ENCODE data around the gene SDK1. TPM values are rescaled to one million over a fixed set of nuclear protein-coding genes. Genes with fewer than 3 reads are reported as not detected.

The SDK1 gene
- total and polyA plus RNA-seq, 4 donors, result 0.12 to 0.47 (median 0.36) TPM

DNA sequence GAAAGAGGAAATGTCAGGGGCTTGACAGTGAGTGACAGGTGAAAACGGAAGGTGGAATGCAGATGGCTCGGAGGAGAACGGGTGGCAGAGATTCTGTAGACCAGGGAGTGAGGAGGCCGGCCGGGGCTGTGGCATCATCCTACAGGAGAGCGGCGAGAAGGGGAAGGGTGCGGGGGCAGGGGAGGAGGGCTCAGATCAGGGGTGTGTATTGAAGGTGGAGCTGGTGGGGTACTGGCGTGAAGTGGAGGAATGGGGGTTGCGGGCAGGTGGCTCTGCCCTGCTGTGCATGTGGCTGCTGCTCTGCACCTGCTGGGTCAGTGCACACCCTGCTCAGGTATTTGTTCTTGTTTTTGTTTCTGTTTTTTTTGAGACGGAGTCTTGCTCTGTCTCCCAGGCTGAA is 910.2 kb downstream of the SDK1 start:
- no peak for DNase-seq (ENCODE audit: low spot score)
- no peak for TF ChIP-seq REST (IDR thresholded peaks at IDR 0.05)
- no peak for TF ChIP-seq ZBTB33 (IDR thresholded peaks at IDR 0.05)
- TF ChIP-seq RXRA (IDR thresholded peaks at IDR 0.05), result no peak
- no peak for TF ChIP-seq NR2F2 (IDR thresholded peaks at IDR 0.05)
- no peak for TF ChIP-seq FOXA1 (IDR thresholded peaks at IDR 0.05)
- TF ChIP-seq FOXA2 (IDR thresholded peaks at IDR 0.05), result no peak
- TF ChIP-seq JUND (IDR thresholded peaks at IDR 0.05), result no peak
- 92% methylated on average over 11 of the region's 11 CpGs for WGBS
- Histone ChIP-seq H3K27me3 (ENCODE audit: control insufficient read depth in 4 of 4, insufficient read depth in 4 of 4, low read length in 3 of 4) (no peaks in the 10 kb centered on the region), H3K4me3 (ENCODE audit: low read depth in 1 of 3, low read length in 3 of 3) (no peak overlapping the region), H3K36me3 (ENCODE audit: control insufficient read depth in 4 of 4, insufficient read depth in 3 of 4, low read depth in 1 of 4, low read length in 3 of 4) (no peaks in the 10 kb centered on the region), H3K4me1 (ENCODE audit: control insufficient read depth in 4 of 4, insufficient read depth in 4 of 4, low read length in 3 of 4) (no peaks in the 10 kb centered on the region), H3K9ac (ENCODE audit: low read depth in 1 of 2, low read length in 2 of 2) (no peak overlapping the region), H3K27ac (ENCODE audit: low read depth in 1 of 2, low read length in 2 of 2) (no peak overlapping the region), H3K9me3 (ENCODE audit: control insufficient read depth in 4 of 4, low read length in 3 of 4) (no peaks in the 10 kb centered on the region)

DNA sequence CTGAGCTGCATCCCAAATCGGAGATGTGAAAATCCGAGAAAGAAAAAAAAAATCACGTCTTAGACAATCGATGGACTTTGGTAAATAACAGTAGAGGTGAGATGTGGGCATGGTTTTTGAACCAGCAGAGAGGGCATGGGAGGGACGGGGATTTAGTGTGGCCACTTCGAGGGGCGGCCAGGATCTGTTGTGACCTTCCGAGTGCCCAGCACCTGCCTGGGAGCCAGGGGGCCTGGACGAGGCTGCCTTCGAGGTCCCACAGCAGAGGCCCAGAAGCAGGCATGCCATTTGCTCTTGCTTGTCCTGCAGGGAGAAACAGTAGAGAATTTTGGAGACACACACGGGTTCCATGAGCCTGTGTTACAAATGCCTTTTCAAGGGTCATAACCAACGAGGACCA is 911.3 kb downstream of the SDK1 start:
- no peak for DNase-seq (ENCODE audit: low spot score)
- no peaks in the 10 kb centered on the region for H3K9me3 ChIP-seq (ENCODE audit: control insufficient read depth in 4 of 4, low read length in 3 of 4)
- 87% methylated on average over 12 of the region's 12 CpGs for WGBS
- no peaks in the 10 kb centered on the region for H3K27me3 ChIP-seq (ENCODE audit: control insufficient read depth in 4 of 4, insufficient read depth in 4 of 4, low read length in 3 of 4)
- TF ChIP-seq TAF1 (conservative IDR thresholded peaks at IDR 0.05) (no peak), ATF3 (IDR thresholded peaks at IDR 0.05) (no peak), HNF4G (IDR thresholded peaks at IDR 0.05) (no peak), FOXA2 (IDR thresholded peaks at IDR 0.05) (no peak), GABPA (IDR thresholded peaks at IDR 0.05 in 1 of 2, conservative IDR thresholded peaks at IDR 0.05 in 1 of 2) (no peak), RXRA (IDR thresholded peaks at IDR 0.05) (no peak), MAX (IDR thresholded peaks at IDR 0.05) (no peak), HNF4A (conservative IDR thresholded peaks at IDR 0.05) (no peak), SP1 (IDR thresholded peaks at IDR 0.05) (no peak), EGR1 (IDR thresholded peaks at IDR 0.05; ENCODE audit: low read depth in 2 of 2) (no peak), ZBTB33 (IDR thresholded peaks at IDR 0.05) (no peak), FOXA1 (IDR thresholded peaks at IDR 0.05) (no peak), CTCF (IDR thresholded peaks at IDR 0.05; ENCODE audit: low read depth, low read length, missing input control) (no peak), REST (IDR thresholded peaks at IDR 0.05) (no peak), NR2F2 (IDR thresholded peaks at IDR 0.05) (no peak), JUND (IDR thresholded peaks at IDR 0.05) (no peak), YY1 (IDR thresholded peaks at IDR 0.05) (no peak), RAD21 (IDR thresholded peaks at IDR 0.05) (no peak)
- H3K36me3 ChIP-seq (ENCODE audit: control insufficient read depth in 4 of 4, insufficient read depth in 3 of 4, low read depth in 1 of 4, low read length in 3 of 4), result no peaks in the 10 kb centered on the region
- no peak overlapping the region for H3K9ac ChIP-seq (ENCODE audit: low read depth in 1 of 2, low read length in 2 of 2)
- no peak overlapping the region for H3K4me3 ChIP-seq (ENCODE audit: low read depth in 1 of 3, low read length in 3 of 3)
- H3K4me1 ChIP-seq (ENCODE audit: control insufficient read depth in 4 of 4, insufficient read depth in 4 of 4, low read length in 3 of 4), result no peaks in the 10 kb centered on the region
- no peak overlapping the region for H3K27ac ChIP-seq (ENCODE audit: low read depth in 1 of 2, low read length in 2 of 2)

Data from liver (tissue), 9 donors.